MV-4-11 (cell line): ENCODE measurements around the gene SNRPB2.

Source experiments
- DNase-seq: peaks from one replicate; lab custom pipeline; 2025; lab: John Stamatoyannopoulos, UW

SNRPB2 gene

DNA sequence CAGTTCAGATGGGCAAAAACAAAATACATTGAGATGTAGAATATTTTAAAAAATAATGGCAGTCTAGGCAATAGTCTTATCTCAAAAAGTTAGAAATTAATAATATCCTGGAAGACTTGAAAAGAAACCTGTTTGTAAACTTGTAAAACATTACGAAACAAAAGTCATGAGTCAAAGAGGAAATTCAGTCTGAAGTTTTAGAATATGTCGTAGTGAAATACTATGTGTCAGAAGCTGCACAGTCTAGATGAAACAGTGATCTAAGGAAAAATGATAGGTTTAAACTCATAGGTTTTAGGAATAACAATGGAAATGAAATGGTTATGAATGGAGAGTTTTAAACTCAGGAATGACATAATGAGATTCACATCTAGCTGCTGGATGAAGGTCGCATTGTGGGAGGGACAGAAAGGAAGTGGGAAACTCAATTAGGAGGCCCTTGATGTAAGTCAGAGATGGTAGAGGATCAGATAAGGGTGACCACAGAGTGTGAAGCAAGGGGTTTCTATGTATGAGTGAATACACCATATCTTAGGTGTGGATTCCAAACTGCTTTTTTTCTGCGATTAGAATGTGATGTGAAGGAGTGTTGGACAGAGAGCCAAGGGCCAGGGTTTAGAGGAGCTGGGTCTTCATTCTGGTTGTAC is 2.8 kb downstream of the SNRPB2 start:
- DNase-seq, result peak; percentile 73

DNA sequence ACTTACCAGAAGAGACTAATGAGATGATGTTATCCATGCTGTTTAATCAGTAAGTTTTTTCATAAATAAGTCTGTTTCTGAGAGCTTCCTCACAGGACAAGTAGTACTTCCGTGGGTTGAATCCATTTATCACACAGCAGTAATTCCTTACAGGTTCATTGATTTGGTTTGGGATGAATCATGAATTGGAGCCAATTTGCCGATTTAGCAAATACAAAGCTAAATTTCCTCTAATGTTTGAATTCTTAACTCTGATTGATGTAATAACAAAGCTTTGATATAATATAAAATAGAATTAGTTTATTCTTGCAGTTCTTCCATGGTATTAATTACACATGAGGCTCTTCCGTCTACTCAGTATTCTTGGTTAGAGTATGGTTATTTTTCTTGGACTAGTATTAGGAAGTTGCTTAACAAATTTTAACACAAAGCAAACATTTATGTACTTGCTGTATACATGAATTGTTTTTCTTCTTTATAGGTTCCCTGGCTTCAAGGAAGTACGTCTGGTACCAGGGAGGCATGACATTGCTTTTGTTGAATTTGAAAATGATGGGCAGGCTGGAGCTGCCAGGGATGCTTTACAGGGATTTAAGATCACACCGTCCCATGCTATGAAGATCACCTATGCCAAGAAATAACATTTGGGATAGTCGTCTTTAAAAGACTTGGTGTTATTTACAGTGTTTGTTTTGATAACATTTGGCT is 10.7 kb downstream of the SNRPB2 start:
- no peak for DNase-seq

DNA sequence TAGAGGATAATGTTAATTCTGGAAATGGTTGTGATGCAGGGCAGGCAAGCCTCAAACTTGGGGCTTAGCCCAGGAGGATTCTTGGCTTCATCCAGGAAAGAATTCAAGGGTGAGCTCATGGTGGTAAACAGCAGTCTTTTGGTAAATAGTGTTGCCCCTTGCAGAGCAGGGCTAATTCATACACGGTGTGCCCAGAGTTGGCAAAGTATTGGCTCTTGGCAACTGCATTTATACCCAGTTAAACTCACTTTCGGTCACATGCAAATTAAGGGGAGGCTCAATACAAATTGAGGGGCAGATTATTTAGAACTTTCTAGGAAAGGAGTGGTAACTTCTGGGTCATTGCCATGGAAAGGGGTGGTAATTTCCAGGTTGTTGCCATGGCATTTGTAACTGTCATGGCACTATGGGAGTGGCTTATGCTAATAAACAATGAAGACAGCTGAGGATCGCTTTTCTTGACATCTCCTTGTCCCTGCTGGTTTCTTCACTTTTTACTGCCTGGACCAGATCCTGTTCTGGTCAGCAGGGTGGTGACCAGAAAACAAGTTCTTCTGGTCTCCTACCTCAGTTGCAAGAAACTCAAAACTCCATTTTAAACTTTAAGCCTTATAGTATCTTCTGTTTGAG is 14.5 kb downstream of the SNRPB2 start:
- no peak for DNase-seq

DNA sequence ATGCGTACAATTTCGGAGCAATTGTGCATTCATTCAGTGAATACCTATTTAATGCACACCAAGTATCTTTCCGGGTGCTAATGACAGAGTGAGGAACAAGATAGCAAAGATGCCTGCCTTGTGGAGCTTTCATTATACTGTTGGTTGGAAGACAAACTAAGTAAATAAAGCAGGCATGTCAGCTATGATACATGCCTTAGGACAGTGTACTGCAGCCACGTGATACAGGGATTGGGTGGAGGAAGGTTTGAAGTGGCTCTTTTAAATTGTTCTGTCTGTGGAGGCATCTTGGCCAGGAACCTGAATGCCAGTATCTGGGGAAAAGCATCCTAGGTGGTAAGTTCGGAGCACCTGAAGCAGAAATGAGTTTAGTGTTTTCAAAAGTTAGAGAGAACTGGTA is 15.4 kb downstream of the SNRPB2 start:
- DNase-seq, result no peak

DNA sequence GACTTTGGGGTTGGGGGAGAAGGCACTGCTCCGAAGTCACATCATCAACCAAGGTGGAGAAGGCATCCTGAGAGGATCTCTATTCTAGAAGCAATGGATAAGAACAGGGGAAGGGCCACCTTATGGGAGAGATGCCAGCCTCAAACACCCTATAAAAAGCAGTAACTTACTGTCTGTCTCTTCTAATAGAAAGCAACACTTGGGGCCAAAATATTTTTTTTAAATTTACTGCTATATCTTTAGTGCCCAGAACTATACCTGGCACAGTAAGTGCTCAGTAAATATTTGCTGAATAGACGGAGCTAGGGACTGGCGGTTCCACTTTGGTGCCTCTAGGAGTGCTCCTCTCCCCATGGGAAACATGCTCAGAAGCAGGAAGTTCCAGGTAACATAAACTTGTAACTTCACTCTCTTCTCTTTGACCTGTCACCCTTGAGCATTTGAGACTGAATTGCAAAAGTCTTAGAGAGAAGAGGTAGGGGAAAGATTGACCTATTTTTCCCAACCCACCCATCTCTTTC is 17.5 kb downstream of the SNRPB2 start:
- DNase-seq, result no peak

DNA sequence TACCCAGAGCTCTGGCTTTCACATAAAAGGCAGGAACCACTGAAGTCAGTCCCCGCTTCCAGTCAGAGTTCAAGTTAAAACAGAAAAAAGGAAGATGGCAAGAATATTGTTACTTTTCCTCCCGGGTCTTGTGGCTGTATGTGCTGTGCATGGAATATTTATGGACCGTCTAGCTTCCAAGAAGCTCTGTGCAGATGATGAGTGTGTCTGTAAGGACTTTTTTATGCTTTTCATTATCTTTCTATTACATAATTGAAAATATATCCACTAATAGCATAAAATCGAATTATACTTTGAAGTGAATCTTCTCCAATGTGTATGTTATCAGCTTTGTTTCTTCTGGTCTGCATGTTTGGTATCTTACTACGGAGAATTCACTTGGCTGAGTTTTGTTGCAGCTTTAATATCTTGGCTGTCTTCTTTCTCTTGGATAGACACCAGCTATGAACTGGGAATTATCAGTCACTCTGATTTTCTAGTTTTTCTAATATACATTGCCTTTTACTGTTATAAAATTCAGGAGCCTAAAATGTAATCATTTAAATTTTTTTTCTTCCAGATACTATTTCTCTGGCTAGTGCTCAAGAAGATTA is 18.6 kb downstream of the SNRPB2 start, which contains the start of gene OTOR:
OTOR (plus strand) TSS at position 51 of the 593 bp plus-strand sequence; CDS start at position 95, 44 bp downstream.
- DNase-seq, result no peak

DNA sequence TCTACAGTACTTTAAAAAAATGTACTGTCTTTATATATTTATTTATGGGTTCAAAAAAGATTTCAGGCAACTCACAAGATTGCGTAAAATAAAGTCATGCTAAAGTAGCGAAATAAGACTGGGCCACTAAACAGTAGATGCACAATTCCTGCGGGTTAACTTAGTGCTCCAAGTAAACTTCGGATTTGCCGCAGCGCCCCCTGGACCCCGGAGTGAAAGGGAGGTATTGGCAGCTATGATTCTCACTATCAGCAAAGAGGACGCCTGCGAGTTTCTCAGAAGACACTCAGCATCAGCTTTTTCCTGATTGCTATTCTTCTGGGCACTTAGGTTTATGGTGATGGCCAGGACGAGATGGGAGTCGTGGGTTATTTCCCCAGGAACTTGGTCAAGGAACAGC is 19.7 kb downstream of the SNRPB2 start:
- DNase-seq, result no peak

DNA sequence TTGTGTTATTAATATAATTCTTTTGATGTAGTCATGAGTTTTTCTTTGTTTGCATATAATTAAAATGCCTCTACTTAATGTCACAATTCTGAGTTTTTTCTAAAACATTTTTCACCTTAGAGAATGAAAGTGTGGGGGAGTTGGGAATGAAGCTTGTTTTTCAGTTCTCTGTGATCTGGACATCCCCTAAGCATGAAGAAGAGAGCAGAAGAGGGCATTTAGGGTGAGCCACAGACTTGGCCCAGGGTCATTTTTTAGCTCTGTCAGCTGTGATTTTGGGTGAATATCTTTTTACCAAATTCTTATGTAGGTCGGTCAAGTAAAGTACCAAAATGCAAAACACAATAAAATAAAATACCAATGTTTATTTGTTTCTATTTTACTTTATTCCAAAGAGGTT is 22.3 kb downstream of the SNRPB2 start:
- no peak for DNase-seq

DNA sequence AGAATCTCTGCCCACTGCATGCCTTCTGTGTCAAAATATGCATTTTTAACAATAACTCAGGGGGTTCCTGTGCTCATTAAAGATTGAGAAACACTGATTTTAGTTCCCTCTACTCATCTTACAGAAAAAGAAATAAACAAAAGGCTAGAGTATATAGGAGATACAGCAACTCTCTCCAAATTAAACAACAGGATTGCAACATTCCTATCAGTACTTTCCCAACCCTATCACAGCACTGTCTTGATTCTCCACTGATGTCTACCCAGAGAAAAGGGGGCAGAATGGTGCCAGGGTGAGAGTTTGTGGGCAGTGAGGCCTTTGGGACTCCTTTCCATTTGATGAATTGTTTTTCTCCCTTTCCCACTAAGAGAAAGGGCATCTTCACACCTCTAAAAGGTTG is 23.1 kb downstream of the SNRPB2 start:
- DNase-seq, result no peak

DNA sequence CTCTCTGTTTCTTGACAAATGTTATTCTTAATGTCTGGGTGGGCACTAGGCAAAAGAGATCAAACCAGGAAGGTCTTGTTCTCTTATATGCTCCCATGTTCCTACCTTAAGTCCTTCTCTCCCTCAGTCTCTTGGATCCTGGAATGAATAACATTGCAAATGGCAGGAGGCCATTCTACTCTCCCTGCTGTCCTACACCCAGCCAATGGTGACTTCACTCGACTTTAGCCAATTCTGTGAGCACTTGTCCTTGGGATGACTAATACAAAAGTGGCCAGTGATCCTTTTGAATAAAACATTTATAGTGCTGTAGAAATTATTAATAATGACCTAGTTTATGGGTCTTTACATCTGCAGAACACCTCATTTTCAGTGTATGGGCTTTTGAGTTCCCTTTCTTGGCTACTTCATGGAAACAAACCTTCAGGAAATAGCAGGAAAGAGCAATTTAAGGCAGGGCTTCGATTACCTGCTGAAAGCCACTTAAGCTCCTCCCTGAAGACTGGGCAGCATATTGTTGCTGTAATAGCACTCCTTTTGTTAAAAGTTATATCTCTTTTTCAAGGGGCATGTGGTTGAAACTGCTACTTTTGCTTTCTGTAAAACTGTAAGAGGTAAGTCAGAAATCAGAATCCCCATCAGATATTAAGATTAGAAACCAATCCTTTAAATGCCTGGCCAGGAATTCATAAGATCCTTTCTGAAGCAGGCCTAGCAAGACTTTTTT is 28.8 kb downstream of the SNRPB2 start:
- DNase-seq, result no peak

DNA sequence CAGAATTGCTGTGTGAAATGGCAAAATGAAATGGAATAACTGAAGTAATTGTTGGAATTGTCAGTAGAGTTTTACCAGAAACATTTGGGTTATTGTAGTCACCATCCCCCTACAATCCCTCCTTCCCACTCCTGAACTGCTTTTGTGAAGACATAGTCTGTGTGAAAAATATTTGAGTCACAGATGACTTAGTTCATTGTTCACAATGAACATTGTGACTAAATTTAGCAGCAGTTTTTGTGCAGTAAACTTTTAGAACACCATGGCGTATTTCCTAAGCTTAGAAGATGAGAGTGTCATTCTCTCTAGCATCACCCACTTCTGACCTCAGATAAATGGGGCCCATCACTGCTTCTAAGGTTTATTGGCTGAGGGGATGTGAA is 29.3 kb downstream of the SNRPB2 start:
- no peak for DNase-seq

DNA sequence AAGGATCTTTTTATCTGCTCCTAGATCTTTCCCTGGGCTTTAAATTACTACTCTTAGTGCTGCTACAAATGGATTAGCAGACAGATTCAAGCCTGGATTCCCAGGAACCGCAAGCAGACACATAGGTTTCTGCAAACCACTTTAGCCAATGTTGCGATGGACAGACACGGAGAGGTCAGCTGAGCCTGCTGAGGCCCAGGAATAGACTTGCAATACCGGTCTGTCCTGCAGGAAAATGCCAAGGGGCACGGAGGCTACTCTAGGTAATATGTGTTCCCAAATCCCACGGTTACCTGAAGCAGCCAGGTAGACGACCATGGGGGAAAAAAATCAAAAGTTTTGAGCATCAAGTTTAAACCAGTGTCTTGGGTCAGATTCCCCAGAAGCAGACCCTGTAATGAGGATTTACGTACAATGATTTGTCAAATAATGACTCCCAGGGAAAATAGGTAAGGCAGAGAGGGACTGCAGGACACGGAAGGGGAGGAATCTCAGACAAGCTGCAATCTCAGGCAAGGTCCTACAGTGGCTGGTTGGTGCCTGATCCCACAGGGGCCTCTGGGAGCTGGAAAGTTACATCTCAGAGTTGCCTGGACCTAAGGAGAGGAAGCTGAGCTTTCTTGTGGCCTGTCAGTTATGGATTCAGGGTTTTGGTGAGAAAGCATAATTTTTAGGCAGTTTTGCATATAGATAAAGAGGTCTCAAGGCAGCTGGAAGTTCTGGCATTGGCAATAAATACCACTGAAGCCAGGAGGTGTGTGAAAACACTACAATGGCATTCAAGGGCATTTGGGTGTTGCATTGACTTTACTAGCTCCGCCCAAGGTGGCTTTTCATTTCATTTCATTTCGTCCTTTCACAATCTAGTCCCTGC is 30.8 kb downstream of the SNRPB2 start:
- DNase-seq, result no peak

DNA sequence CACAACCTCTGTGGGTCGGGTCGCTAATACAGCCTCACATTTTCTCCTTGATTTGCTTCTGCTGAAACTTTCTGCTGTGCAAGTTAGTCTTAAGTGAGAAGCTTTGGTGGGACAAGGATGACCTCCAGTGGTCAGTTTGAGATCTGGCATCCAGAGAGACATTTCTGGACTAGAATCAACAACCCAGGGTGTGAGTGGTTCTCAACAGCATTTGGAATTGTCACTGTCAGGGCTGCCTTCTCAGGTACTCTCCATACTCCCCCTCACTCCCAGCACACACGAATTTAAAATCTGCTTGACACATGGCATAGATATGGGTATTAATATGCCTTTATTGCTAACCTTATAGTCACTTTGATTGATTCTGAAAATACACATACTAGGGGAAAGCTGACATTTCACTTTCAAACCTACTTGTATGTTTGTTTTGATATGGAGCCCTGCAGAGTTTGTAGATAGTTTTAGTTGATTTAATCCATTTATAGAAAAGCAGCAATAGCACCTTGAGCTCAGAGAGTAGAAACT is 31.5 kb downstream of the SNRPB2 start:
- DNase-seq, result peak; percentile 64

DNA sequence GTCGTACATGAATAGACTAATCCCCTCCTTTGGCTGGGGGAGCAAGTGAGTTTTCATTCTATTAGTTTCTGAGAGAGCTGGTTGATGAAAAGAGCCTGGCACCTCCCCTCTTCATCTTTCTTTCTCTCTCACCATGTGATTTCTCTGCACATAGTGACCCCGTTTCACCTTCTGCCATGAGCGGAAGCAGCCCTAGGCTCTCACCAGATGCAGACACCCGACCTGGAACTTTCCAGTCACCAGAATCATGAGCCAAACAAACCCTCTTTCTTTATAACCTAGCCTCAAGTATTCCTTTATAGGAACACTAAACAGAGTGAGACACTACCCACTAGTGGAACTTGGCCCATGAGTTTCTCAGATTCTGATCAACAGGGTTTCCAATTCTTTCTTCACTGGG is 34.7 kb downstream of the SNRPB2 start:
- no peak for DNase-seq

DNA sequence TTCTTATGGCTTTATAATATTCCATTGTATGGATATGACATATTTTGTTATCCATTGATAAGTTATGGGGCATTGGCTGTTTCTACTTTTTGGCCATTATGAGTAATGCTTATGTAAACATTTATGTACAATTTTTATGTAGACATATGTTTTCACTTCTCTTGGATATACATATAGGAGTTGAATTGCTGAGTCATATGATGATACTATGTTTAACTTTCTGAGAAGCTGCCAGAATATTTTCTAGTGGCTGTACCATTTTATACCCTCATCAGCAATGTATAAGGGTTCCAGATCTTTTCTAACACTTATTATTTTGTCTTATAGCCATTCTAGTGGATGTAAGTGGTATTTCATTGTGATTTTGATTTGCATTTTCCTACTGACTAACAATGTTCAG is 41.4 kb downstream of the SNRPB2 start:
- DNase-seq, result no peak

DNA sequence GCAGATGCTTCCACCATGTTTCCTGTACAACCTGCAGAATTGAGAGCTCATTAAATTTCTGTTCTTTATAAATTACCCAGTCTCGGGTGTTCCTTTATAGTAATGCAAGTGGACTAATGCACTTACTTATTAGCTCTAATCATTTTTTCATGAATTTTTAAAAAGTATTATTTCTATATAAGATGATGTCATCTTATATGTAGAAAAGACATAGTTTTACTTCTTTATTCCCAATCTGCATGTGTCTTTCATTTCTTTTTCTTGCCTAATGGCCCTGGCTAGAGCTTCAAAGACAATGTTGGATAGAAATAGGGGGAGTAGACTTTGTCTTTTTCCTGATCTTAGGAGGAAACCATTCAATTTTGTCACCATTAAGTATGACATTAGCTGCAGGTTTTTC is 46.1 kb downstream of the SNRPB2 start:
- no peak for DNase-seq

DNA sequence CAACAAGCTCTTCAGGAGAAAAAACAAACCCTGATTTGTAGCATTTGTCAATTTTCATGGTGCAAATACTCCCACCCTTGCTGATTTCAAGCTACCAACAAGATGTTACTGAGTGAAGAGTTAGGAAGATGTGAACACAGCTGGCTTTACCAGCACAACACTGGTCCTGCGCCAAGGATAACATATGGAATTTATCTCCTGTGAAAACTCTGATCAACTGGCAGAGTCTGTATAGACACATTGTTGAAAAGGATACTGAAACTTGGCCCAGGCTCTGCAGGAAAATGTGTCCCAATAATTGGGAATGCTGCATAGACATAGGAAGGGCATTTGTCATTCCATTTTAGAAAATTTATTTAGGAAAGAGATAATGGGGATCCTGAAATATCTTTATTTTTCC is 47.3 kb downstream of the SNRPB2 start:
- DNase-seq, result no peak

DNA sequence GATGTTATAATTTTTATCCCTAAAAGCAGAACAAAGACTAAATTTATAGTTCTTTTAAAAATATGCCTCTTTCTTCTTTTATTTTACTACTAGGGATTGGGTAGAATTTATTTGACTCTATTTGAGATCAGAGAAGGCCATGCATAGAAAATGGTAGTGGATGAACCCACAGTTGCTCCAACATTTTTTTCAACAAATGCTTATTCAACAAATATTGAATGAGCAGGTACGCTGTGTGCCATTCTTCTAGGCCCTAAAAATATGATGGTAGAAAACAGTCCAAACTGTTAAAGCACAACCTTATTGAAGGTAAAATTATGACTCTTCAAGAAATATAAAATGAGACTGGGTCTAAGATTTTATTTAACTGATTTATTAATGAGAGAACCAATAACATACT is 48.3 kb downstream of the SNRPB2 start:
- no peak for DNase-seq

DNA sequence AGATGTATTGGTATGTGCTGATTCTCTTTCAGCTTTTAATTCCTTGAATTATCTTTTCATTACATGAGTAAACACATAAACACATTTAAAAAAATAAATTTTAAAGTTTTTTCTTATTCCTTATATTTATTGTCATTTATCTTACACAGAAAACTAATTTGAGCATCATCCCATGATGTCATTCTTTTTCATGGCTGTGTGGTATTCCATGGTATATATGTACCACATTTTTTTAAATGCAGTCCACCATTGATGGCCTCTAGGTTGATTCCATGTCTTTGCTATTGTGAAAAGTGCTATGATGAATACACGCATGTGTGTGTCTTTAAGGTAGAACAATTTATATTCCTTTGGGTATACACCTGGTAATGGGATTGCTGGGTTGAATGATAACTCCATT is 51.7 kb downstream of the SNRPB2 start:
- DNase-seq, result no peak

DNA sequence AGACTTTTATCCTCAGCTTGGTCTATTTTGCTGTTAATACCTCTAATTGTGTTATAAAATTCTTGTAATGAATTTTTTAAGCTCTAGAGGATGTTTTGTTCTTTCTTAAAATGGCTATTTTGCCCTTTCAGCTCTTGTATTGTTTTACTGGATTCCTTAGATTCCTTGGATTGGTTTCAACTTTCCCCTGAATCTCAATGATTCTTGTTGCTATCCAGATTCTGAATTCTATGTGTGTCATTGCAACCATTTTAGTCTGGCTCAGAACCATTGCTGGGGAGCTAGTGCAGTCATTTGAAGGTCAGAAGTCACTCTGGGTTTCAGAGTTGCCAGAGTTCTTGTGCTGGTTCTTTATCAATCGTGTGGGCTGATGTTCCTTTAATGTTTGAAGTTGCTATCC is 55.4 kb downstream of the SNRPB2 start:
- DNase-seq, result no peak
